ENCODE data around the gene GLI3. TPM values are rescaled to one million over a fixed set of nuclear protein-coding genes. Genes with fewer than 3 reads are reported as not detected.

The GLI3 gene
- total RNA-seq, 1 donor from 2014 or later = 136 TPM

DNA sequence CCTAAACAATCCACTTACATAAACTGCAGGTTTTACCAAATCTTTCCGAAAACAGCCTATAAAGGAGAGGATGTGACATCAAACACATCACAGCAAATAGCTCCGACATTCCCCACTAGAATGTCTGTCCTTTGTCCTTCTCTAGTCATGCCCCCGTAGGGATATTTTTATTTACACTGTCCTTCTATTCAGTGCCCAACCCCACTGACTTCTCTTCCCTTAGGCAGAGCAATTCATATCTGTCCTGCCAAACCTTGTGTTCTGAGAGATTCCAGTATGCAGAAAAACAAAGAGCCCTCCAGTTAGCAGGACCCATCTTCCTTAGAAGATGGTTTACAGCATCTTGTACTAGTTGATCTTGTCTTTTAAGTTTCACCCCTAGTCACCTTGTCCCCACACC, 5.4 kb upstream of the GLI3 start:
- H3K36me3 Mint-ChIP-seq (ENCODE audit: low read depth) = no peaks in the 10 kb centered on the region
- no peaks in the 10 kb centered on the region for H3K27me3 Mint-ChIP-seq (ENCODE audit: low read depth)
- peaks cover 45% of the 10 kb centered on the region for H3K4me1 Mint-ChIP-seq
- H3K27ac Mint-ChIP-seq (ENCODE audit: unreplicated experiment) = no peak overlapping the region
- DNase-seq (ENCODE audit: low read depth, low spot score) = no peak
- TF ChIP-seq, protein P1, sequence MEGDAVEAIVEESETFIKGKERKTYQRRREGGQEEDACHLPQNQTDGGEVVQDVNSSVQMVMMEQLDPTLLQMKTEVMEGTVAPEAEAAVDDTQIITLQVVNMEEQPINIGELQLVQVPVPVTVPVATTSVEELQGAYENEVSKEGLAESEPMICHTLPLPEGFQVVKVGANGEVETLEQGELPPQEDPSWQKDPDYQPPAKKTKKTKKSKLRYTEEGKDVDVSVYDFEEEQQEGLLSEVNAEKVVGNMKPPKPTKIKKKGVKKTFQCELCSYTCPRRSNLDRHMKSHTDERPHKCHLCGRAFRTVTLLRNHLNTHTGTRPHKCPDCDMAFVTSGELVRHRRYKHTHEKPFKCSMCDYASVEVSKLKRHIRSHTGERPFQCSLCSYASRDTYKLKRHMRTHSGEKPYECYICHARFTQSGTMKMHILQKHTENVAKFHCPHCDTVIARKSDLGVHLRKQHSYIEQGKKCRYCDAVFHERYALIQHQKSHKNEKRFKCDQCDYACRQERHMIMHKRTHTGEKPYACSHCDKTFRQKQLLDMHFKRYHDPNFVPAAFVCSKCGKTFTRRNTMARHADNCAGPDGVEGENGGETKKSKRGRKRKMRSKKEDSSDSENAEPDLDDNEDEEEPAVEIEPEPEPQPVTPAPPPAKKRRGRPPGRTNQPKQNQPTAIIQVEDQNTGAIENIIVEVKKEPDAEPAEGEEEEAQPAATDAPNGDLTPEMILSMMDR (conservative IDR thresholded peaks at IDR 0.05) = no peak
- peak overlapping the region; percentile 17 for H3K4me3 Mint-ChIP-seq
- H3K9me3 Mint-ChIP-seq = no peaks in the 10 kb centered on the region

- Mint-ChIP-seq H3K4me3 (peak overlapping the region; percentile 62), H3K36me3 (ENCODE audit: low read depth) (no peaks in the 10 kb centered on the region), H3K4me1 (peaks cover 43% of the 10 kb centered on the region), H3K9me3 (no peaks in the 10 kb centered on the region), H3K27ac (ENCODE audit: unreplicated experiment) (no peak overlapping the region), H3K27me3 (ENCODE audit: low read depth) (no peaks in the 10 kb centered on the region)
- TF ChIP-seq, protein P1 (conservative IDR thresholded peaks at IDR 0.05) = no peak
- no peak for DNase-seq (ENCODE audit: low read depth, low spot score)
Observed at GRCh38 chr7:42241424-42241823, 4.4 kb upstream of the GLI3 start.

GRCh38 chr7:42240416-42240815, 3.4 kb upstream of the GLI3 start:
- Mint-ChIP-seq H3K27ac (ENCODE audit: unreplicated experiment) (no peak overlapping the region), H3K4me3 (peak overlapping the region; percentile 62), H3K36me3 (ENCODE audit: low read depth) (peaks cover 3% of the 10 kb centered on the region), H3K9me3 (no peaks in the 10 kb centered on the region), H3K27me3 (ENCODE audit: low read depth) (no peaks in the 10 kb centered on the region), H3K4me1 (peaks cover 47% of the 10 kb centered on the region)
- no peak for DNase-seq (ENCODE audit: low read depth, low spot score)
- TF ChIP-seq, protein P1 (conservative IDR thresholded peaks at IDR 0.05) = no peak

DNA sequence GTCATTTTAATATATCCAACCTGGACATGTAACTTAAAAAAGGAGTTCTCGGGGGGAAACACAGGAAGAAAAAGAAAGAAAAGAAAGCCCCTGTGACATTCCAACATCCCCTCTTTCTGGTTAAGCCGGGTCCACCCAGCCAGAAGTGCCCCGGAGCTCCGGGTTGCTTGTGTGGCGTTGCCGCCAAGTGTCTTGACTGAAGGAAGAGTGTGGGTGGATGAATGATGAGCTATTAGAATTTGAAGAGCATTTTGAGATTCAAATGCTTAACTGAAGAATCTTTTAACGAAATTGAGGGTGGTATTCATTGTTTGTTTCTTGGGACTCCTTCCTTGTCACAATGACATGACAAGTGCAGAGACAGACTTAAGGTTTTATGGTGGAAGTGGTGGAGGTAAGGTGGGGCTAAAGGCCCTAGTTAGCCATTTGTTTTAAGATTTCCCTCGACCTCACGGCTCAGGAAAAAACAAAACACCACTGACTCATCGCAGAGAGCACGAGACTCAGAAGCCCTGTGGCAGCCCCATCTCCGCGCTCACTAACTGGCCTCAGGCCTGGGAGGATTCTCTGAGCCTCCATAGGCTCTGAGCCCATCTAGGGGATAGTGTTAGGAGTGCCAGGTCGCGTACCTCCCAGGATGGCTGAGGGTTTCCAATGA, 1.8 kb upstream of the GLI3 start:
- H3K27ac Mint-ChIP-seq (ENCODE audit: unreplicated experiment) = peak overlapping the region; percentile 99
- no peak for DNase-seq (ENCODE audit: low read depth, low spot score)
- H3K4me3 Mint-ChIP-seq = peak overlapping the region; percentile 99
- peaks cover 3% of the 10 kb centered on the region for H3K36me3 Mint-ChIP-seq (ENCODE audit: low read depth)
- H3K9me3 Mint-ChIP-seq = no peaks in the 10 kb centered on the region
- TF ChIP-seq, protein P1 (conservative IDR thresholded peaks at IDR 0.05) = no peak
- no peaks in the 10 kb centered on the region for H3K27me3 Mint-ChIP-seq (ENCODE audit: low read depth)
- H3K4me1 Mint-ChIP-seq = peaks cover 62% of the 10 kb centered on the region

DNA sequence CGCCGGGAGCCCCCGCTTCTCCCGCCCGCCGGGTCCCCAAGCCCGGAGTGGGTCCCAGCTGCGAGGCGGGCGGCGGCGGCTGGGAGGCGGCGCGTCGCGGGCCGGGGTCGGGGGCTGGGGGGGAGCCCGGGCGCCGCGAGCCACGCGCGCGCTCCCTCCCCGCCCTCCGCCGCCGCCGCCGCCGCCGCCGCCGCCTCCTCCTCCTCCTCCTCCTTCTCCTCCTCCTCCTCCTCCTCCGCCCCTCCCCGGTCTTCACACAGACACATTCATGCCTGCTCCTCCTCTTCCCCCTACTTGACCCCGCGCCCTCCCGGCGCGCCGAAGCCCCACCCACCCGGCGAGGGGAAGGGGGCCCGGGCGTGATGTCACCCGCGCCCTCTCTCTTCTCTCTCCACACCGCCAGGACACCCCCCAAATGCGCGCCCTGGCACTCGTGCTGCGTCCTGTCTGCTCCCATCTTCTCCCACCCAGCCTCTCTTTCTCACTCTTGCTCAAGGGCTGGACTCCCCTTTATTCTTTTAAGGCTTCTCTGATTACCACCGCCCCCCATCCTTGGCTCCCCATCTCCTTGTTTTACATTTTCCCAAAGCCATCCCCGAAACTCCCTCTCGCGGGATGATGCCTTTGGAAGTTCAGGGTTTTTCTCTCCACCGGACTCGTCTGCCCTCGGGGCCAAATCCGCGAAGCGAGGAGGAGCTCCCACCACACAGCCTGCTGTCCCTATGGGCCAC, 967 bp upstream of the GLI3 start:
- H3K27me3 Mint-ChIP-seq (ENCODE audit: low read depth) = no peaks in the 10 kb centered on the region
- peaks cover 3% of the 10 kb centered on the region for H3K36me3 Mint-ChIP-seq (ENCODE audit: low read depth)
- TF ChIP-seq, protein P1 (conservative IDR thresholded peaks at IDR 0.05) = no peak
- peak overlapping the region; percentile 99 for H3K27ac Mint-ChIP-seq (ENCODE audit: unreplicated experiment)
- H3K4me1 Mint-ChIP-seq = peaks cover 70% of the 10 kb centered on the region
- peak overlapping the region; percentile 99 for H3K4me3 Mint-ChIP-seq
- DNase-seq (ENCODE audit: low read depth, low spot score) = peak; percentile 77
- no peaks in the 10 kb centered on the region for H3K9me3 Mint-ChIP-seq

All from neural crest cell (in vitro differentiated cells).